Caco-2 (cell line): ENCODE results near the gene LINGO1. TPM values are rescaled to one million over a fixed set of nuclear protein-coding genes. Genes with fewer than 3 reads are reported as not detected.

Experiments used
- BruUV-seq: library from RNA; stranded (reverse); fragments of 400-500 nt; replicated peaks from 2 replicates; lab custom pipeline; 2021; lab: Mats Ljungman, UMichigan
- CTCF ChIA-PET: fragments of 300-600 bp; sonication (Branson Sonifier 250); formaldehyde crosslinking; loops from one replicate; lab custom pipeline; 2022; ENCODE audit warnings: antibody characterized with exemption; lab: Charles Lee
- POLR2A ChIA-PET: fragments of 300-600 bp; sonication (Branson Sonifier 250); formaldehyde crosslinking; loops from one replicate; lab custom pipeline; 2022; ENCODE audit warnings: antibody characterized with exemption; lab: Charles Lee
- DNase-seq, 2 experiments: peaks; one replicate each; pipeline versions ENCODE4 v3.0.0 to v3.0.0-alpha.2; 2020 to 2022
- H3K27me3 ChIP-seq: replicated peaks from 2 replicates; pipeline ENCODE4 v1.6.0; 2011; ENCODE audit warnings: low read length; ENCODE audit not compliant: control insufficient read depth, insufficient read depth
- H3K36me3 ChIP-seq: 2 replicates; pipeline ENCODE4 v1.5.1; 2011; ENCODE audit warnings: low read length; ENCODE audit not compliant: control insufficient read depth, insufficient read depth
- H3K4me1 ChIP-seq: fragments of 250-450 bp; sonication (Bioruptor Pico); 2 replicates; pipeline ENCODE4 v1.5.1; 2020; ENCODE audit warnings: mild to moderate bottlenecking
- H3K4me3 ChIP-seq: 2 replicates; pipeline ENCODE4 v1.5.1; 2011; ENCODE audit warnings: low read depth, mild to moderate bottlenecking, control low read depth, low read length
- H3K9me3 ChIP-seq: fragments of 250-450 bp; sonication (Bioruptor Pico); 2 replicates; pipeline ENCODE4 v1.5.1; 2020; ENCODE audit warnings: mild to moderate bottlenecking, moderate library complexity
- H3K27ac Mint-ChIP-seq: one replicate; pipeline ENCODE4 v1.8.0; 2022; ENCODE audit warnings: mixed read lengths; ENCODE audit not compliant: unreplicated experiment
- H3K27me3 Mint-ChIP-seq: one replicate; pipeline ENCODE4 v1.8.0; 2022; ENCODE audit warnings: mixed read lengths; ENCODE audit not compliant: insufficient read depth, unreplicated experiment
- H3K36me3 Mint-ChIP-seq: one replicate; pipeline ENCODE4 v1.8.0; 2022; ENCODE audit warnings: mild to moderate bottlenecking, mixed read lengths; ENCODE audit not compliant: insufficient read depth, unreplicated experiment
- H3K4me1 Mint-ChIP-seq: one replicate; pipeline ENCODE4 v1.8.0; 2022; ENCODE audit warnings: low read depth, mixed read lengths; ENCODE audit not compliant: unreplicated experiment
- H3K4me3 Mint-ChIP-seq: one replicate; pipeline ENCODE4 v1.8.0; 2022; ENCODE audit warnings: mild to moderate bottlenecking, moderate library complexity, mixed read lengths; ENCODE audit not compliant: unreplicated experiment
- H3K9me3 Mint-ChIP-seq: one replicate; pipeline ENCODE4 v1.8.0; 2022; ENCODE audit warnings: mixed read lengths; ENCODE audit not compliant: unreplicated experiment
- intact Hi-C: fragments of 100-400 bp; cut with micrococcal nuclease; formaldehyde crosslinking; loops from one replicate; pipeline ENCODE4 v1.10.0; 2022; ENCODE audit not compliant: unreplicated experiment
- total RNA-seq: library from RNA; stranded (reverse); gene quantifications from 2 replicates; pipeline ENCODE4 v1.2.3, GENCODE V29; 2022
- TF ChIP-seq, protein P1 (sequence below), 2 experiments: fragments of 200-600 bp in 1 of 2; IDR thresholded peaks; 1 replicate in 1 of 2; 2 replicates in 1 of 2; pipeline versions ENCODE4 v1.5.1 to v1.8.0; 2011 to 2022; ENCODE audit warnings: antibody characterized with exemption in 1 of 2, control low read depth in 1 of 2, inconsistent platforms in 1 of 2, low read depth in 1 of 2, low read length in 1 of 2, mild to moderate bottlenecking in 1 of 2, moderate library complexity in 1 of 2; ENCODE audit not compliant: insufficient read depth in 1 of 2, severe bottlenecking in 1 of 2, unreplicated experiment in 1 of 2

The LINGO1 gene
- total RNA-seq, 1 experiment from 2014 or later, result 1.4 TPM

GRCh38 chr15:77584201-77584600, 48.5 kb downstream of the LINGO1 start:
- no peak overlapping the region for H3K4me3 ChIP-seq

GRCh38 chr15:77582763-77583162, 49.9 kb downstream of the LINGO1 start:
- H3K4me1 Mint-ChIP-seq, result no peaks in the 10 kb centered on the region
- ChIA-PET CTCF (no interaction called here), POLR2A (no interaction called here)
- intact Hi-C loops, result no loop called here
- no peak overlapping the region for H3K4me3 Mint-ChIP-seq
- H3K9me3 ChIP-seq, result no peaks in the 10 kb centered on the region
- no peaks in the 10 kb centered on the region for H3K36me3 Mint-ChIP-seq
- H3K4me3 ChIP-seq, result no peak overlapping the region
- no peak overlapping the region for H3K27ac Mint-ChIP-seq
- no peaks in the 10 kb centered on the region for H3K9me3 Mint-ChIP-seq
- no peaks in the 10 kb centered on the region for H3K4me1 ChIP-seq
- H3K27me3 ChIP-seq, result no peaks in the 10 kb centered on the region
- no peak for DNase-seq
- TF ChIP-seq, protein P1, sequence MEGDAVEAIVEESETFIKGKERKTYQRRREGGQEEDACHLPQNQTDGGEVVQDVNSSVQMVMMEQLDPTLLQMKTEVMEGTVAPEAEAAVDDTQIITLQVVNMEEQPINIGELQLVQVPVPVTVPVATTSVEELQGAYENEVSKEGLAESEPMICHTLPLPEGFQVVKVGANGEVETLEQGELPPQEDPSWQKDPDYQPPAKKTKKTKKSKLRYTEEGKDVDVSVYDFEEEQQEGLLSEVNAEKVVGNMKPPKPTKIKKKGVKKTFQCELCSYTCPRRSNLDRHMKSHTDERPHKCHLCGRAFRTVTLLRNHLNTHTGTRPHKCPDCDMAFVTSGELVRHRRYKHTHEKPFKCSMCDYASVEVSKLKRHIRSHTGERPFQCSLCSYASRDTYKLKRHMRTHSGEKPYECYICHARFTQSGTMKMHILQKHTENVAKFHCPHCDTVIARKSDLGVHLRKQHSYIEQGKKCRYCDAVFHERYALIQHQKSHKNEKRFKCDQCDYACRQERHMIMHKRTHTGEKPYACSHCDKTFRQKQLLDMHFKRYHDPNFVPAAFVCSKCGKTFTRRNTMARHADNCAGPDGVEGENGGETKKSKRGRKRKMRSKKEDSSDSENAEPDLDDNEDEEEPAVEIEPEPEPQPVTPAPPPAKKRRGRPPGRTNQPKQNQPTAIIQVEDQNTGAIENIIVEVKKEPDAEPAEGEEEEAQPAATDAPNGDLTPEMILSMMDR (IDR thresholded peaks at IDR 0.05; ENCODE audit: insufficient read depth in 1 of 2, low read depth in 1 of 2, low read length in 1 of 2, severe bottlenecking in 1 of 2, unreplicated experiment in 1 of 2), result no peak
- H3K27me3 Mint-ChIP-seq, result no peaks in the 10 kb centered on the region
- no peaks in the 10 kb centered on the region for H3K36me3 ChIP-seq
- BruUV-seq, result no TSS peak

More at GRCh38 chr15:77584201-77584600, 48.5 kb downstream of the LINGO1 start:
- Mint-ChIP-seq H3K4me1 (no peaks in the 10 kb centered on the region), H3K4me3 (no peak overlapping the region), H3K36me3 (no peaks in the 10 kb centered on the region), H3K9me3 (no peaks in the 10 kb centered on the region), H3K27ac (no peak overlapping the region), H3K27me3 (no peaks in the 10 kb centered on the region)
- peak; percentile 36 to 47 for DNase-seq
- Histone ChIP-seq H3K9me3 (no peaks in the 10 kb centered on the region), H3K27me3 (no peaks in the 10 kb centered on the region), H3K4me1 (no peaks in the 10 kb centered on the region), H3K36me3 (no peaks in the 10 kb centered on the region)
- CTCF ChIA-PET, result interaction anchor here (0.6 to 1.9 kb wide), 3 partner anchors 10 to 41 kb away, joined by 3 to 10 read pairs (median 4); no protein-coding TSS in a partner anchor
- TF ChIP-seq, protein P1 (IDR thresholded peaks at IDR 0.05; ENCODE audit: insufficient read depth in 1 of 2, low read depth in 1 of 2, low read length in 1 of 2, severe bottlenecking in 1 of 2, unreplicated experiment in 1 of 2), result peak; percentile 33 to 64
- POLR2A ChIA-PET, result interaction anchor here (0.6 kb wide), 1 partner anchor 84 kb away, joined by 3 read pairs; no protein-coding TSS in a partner anchor
- no TSS peak for BruUV-seq
- intact Hi-C loops, result no loop called here

- Mint-ChIP-seq H3K4me1 (no peaks in the 10 kb centered on the region), H3K27ac (no peak overlapping the region), H3K9me3 (no peaks in the 10 kb centered on the region), H3K27me3 (no peaks in the 10 kb centered on the region), H3K36me3 (no peaks in the 10 kb centered on the region), H3K4me3 (no peak overlapping the region)
- ChIA-PET CTCF (no interaction called here), POLR2A (no interaction called here)
- no TSS peak for BruUV-seq
- no peaks in the 10 kb centered on the region for H3K4me1 ChIP-seq
- no peak overlapping the region for H3K4me3 ChIP-seq
- no peaks in the 10 kb centered on the region for H3K27me3 ChIP-seq
- H3K36me3 ChIP-seq, result no peaks in the 10 kb centered on the region
- no peak for DNase-seq
- no peaks in the 10 kb centered on the region for H3K9me3 ChIP-seq
- intact Hi-C loops, result no loop called here
- TF ChIP-seq, protein P1 (IDR thresholded peaks at IDR 0.05; ENCODE audit: insufficient read depth in 1 of 2, low read depth in 1 of 2, low read length in 1 of 2, severe bottlenecking in 1 of 2, unreplicated experiment in 1 of 2), result no peak
Measured at GRCh38 chr15:77581896-77582569, 50.7 kb downstream of the LINGO1 start.
